Measurements from ENCODE around the gene OPN4.
"Not testable (repeated sequence)": the region's sequence is repeated elsewhere in the genome, so short reads cannot be mapped to it uniquely, and the experiment has no call there.

The OPN4 gene

GRCh38 chr10:86644794-86645445, 9.4 kb upstream of the OPN4 start:
- no peak overlapping the region for H3K27ac ChIP-seq
- H3K27me3 ChIP-seq (replicated peaks), result no peaks in the 10 kb centered on the region
- no peak for DNase-seq
- TF ChIP-seq CTCF (IDR thresholded peaks at IDR 0.05; ENCODE audit: low read depth, low read length, missing control alignments), result no peak
- in situ Hi-C loops (cut with HindIII; ENCODE audit: low pct_ligation_motif_present, low sequenced_read_pairs), result no loop called here
- no peak overlapping the region for H3K4me3 ChIP-seq (ENCODE audit: low read depth, low read length)
- no peaks in the 10 kb centered on the region for H3K36me3 ChIP-seq (replicated peaks)

DNA sequence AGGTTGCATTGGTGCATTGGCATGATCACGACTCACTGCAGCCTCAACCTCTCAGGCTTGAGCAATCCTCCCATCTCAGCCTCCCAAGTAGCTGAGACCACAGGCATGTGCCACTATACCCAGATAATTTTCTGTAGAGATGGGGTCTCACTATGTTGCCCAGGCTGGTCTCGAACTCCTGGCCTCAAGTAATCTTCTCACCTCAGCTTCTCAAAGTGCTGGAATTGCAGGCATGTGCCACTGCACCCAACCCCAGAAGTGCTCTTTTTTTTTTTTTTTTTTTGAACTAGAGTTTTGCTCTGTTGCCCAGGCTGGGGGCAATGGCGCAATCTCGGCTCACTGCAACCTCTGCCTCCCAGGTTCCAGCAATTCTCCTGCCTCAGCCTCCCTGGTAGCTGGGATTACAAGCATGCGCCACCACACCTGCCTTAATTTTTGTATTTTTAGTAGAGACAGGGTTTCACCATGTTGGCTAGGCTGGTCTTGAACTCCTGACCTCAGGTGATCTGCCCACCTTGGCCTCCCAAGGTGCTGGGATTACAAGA, 8.7 kb upstream of the OPN4 start:
- H3K27ac ChIP-seq; H3K4me3 ChIP-seq (ENCODE audit: low read depth, low read length); in situ Hi-C loops (cut with HindIII; ENCODE audit: low pct_ligation_motif_present, low sequenced_read_pairs); H3K36me3 ChIP-seq (replicated peaks); DNase-seq; H3K27me3 ChIP-seq (replicated peaks): not testable (repeated sequence)

DNA sequence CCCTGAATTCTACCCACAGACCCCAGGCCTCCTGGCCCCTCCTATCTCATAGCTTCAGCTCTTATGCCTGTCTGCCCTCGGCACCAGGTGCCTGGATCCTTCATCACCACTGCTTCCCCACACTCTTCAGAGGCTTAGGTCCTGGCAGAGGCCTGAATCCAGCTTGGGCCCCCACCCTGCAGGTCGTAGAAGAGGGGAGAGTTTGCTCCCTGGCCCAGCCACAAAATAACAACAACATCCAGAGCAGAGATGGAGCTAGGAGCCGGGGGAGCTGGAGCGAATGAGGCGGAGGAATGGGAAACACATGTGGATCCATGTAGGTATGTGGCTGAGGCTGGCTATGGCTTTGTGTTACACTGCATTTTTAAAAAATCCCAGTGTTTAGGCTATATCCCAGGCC, 7.8 kb upstream of the OPN4 start:
- no peak for DNase-seq
- TF ChIP-seq CTCF (IDR thresholded peaks at IDR 0.05; ENCODE audit: low read depth, low read length, missing control alignments), result no peak
- H3K27ac ChIP-seq, result no peak overlapping the region
- no peaks in the 10 kb centered on the region for H3K36me3 ChIP-seq (replicated peaks)
- in situ Hi-C loops (cut with HindIII; ENCODE audit: low pct_ligation_motif_present, low sequenced_read_pairs), result no loop called here
- H3K4me3 ChIP-seq (ENCODE audit: low read depth, low read length), result no peak overlapping the region
- H3K27me3 ChIP-seq (replicated peaks), result no peaks in the 10 kb centered on the region

GRCh38 chr10:86646933-86647332, 7.4 kb upstream of the OPN4 start:
- no peak for TF ChIP-seq CTCF (IDR thresholded peaks at IDR 0.05; ENCODE audit: low read depth, low read length, missing control alignments)
- in situ Hi-C loops (cut with HindIII; ENCODE audit: low pct_ligation_motif_present, low sequenced_read_pairs), result no loop called here
- H3K27ac ChIP-seq, result no peak overlapping the region
- H3K27me3 ChIP-seq (replicated peaks), result no peaks in the 10 kb centered on the region
- H3K4me3 ChIP-seq (ENCODE audit: low read depth, low read length), result no peak overlapping the region
- no peaks in the 10 kb centered on the region for H3K36me3 ChIP-seq (replicated peaks)
- no peak for DNase-seq

DNA sequence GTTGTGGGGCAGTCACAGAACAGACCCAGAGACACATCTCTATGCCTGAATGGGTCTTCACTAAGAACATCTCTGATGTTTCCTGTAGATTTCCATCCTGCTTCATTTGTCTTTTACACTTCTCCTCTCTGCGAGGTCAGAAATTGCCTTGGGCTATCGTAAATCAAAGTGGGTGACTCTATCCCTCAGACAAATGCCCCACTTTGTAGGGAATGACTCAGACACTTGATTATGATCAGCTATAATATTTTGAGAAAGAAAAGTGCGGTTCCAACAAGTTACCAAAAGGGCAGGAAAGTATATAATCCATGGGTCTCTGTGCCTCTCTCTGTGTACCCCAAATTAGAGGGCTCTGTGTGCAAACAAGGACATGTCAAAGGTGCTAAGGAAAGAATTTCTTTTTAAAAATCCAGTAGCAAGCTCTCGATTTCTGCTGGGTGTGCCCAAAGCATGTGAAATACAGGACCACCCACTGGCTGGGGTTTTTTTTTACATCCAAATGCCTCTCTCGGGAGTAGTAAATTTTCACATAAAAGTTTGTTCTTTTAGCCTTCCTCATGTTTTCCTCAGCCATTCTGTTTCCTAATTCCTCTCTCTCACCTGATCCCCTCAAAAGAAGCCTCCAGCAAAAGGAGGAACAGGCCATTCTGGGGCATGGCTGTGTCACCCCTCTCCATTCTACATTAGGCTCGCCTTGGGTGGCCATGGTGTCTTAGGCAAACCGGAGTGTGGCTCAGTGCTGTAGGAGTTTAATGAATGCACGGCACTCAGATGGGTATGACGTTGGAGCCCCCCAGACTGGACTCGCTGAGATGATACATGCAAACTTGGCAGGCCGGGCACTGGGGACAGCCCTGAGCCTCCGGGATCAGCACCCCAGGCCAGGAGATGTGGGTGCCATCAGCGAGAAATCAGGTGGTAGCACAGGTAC, 6.3 kb upstream of the OPN4 start:
- no peak for DNase-seq
- Histone ChIP-seq H3K27ac (no peak overlapping the region), H3K27me3 (replicated peaks) (no peaks in the 10 kb centered on the region), H3K4me3 (ENCODE audit: low read depth, low read length) (no peak overlapping the region), H3K36me3 (replicated peaks) (no peaks in the 10 kb centered on the region)
- in situ Hi-C loops (cut with HindIII; ENCODE audit: low pct_ligation_motif_present, low sequenced_read_pairs), result no loop called here
- TF ChIP-seq CTCF (IDR thresholded peaks at IDR 0.05; ENCODE audit: low read depth, low read length, missing control alignments), result no peak

GRCh38 chr10:86648704-86649427, 5.5 kb upstream of the OPN4 start:
- TF ChIP-seq CTCF (IDR thresholded peaks at IDR 0.05; ENCODE audit: low read depth, low read length, missing control alignments), result no peak
- Histone ChIP-seq H3K36me3 (replicated peaks) (no peaks in the 10 kb centered on the region), H3K27me3 (replicated peaks) (no peaks in the 10 kb centered on the region), H3K4me3 (ENCODE audit: low read depth, low read length) (no peak overlapping the region), H3K27ac (no peak overlapping the region)
- in situ Hi-C loops (cut with HindIII; ENCODE audit: low pct_ligation_motif_present, low sequenced_read_pairs), result no loop called here
- DNase-seq, result peak; percentile 35
